ENCODE data around the gene CCDC154. TPM values are rescaled to one million over a fixed set of nuclear protein-coding genes. Genes with fewer than 3 reads are reported as not detected.

Gene CCDC154
- polyA plus RNA-seq, 1 donor (not counting 4 experiments of a cell fraction or from before 2014, with no cell fraction given), result 0.46 TPM

DNA sequence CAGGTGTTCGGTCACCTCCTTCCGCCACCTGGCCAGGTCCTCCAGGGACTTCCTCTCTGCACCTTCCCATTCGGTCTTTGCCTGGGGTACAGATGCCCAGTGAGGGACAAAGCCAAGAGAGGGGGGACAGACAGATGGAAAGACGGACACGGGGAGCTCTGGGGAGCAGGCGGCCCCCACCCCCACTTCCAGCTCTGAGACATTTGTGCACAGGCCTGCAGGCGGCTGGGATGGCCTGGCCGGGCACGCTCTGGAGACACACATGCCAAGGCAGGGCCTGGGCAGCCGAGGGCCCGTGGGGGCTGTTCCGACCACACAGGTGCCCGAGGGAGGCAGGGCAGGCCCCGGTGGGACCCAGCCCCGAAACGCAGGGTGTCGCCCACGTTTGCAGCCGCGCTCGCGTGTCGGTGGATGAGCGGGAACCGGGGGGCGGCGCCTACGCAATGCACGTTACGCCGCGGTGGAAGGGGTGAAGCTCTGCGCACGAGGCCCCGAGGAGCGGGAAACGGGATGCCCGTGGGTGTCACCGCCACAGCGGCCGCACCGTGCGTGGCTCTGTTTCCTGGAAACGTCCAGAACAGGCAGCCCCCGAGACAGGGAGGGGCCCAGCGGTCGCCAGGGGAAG, 7.5 kb downstream of the CCDC154 start:
- FAIRE-seq (no peak), DNase-seq (ENCODE audit: low read depth, low spot score) (no peak)
- Histone ChIP-seq H3K36me3 (ENCODE audit: control insufficient read depth in 2 of 2, extremely low read depth in 1 of 2, insufficient read depth in 2 of 2, low read length in 2 of 2) (no peaks in the 10 kb centered on the region), H3K4me1 (ENCODE audit: control insufficient read depth, extremely low read depth, insufficient read depth, low read length) (no peaks in the 10 kb centered on the region), H3K27me3 (ENCODE audit: control insufficient read depth, extremely low read depth, insufficient read depth, low read length) (no peaks in the 10 kb centered on the region), H3K9me1 (ENCODE audit: control insufficient read depth, extremely low read depth, insufficient read depth, low read length) (no peaks in the 10 kb centered on the region), H2AFZ (ENCODE audit: control insufficient read depth, low read length) (no peak overlapping the region), H3K9ac (ENCODE audit: control insufficient read depth, extremely low read depth, insufficient read depth, low read length) (no peak overlapping the region), H3K4me2 (ENCODE audit: control insufficient read depth, extremely low read depth, insufficient read depth, low read depth, low read length) (no peak overlapping the region), H3K79me2 (ENCODE audit: control insufficient read depth, insufficient read depth, low read length) (no peaks in the 10 kb centered on the region), H3K9me3 (ENCODE audit: control insufficient read depth, low read depth, low read length) (no peaks in the 10 kb centered on the region), H4K20me1 (ENCODE audit: control insufficient read depth, extremely low read depth, insufficient read depth, low read length) (no peaks in the 10 kb centered on the region), H3K4me3 (ENCODE audit: control insufficient read depth in 2 of 3, extremely low read depth in 1 of 3, insufficient read depth in 2 of 3, low read depth in 1 of 3, low read length in 3 of 3) (no peak overlapping the region), H3K27ac (ENCODE audit: control insufficient read depth, insufficient read depth, low read length) (no peak overlapping the region)
- dilution Hi-C loops (cut with MboI; ENCODE audit: extremely low pct_ligation_motif_present, low sequenced_read_pairs), result no loop called here
- TF ChIP-seq EZH2 (IDR thresholded peaks at IDR 0.05; ENCODE audit: low read length) (no peak), CTCF (optimal IDR thresholded peaks at IDR 0.05 in 1 of 3, IDR thresholded peaks at IDR 0.05 in 1 of 3, conservative IDR thresholded peaks at IDR 0.05 in 1 of 3; ENCODE audit: extremely low read depth in 1 of 3, insufficient read depth in 2 of 3, low read length in 3 of 3) (no peak)

- Histone ChIP-seq H3K4me2 (ENCODE audit: control insufficient read depth, extremely low read depth, insufficient read depth, low read depth, low read length) (no peak overlapping the region), H3K36me3 (ENCODE audit: control insufficient read depth in 2 of 2, extremely low read depth in 1 of 2, insufficient read depth in 2 of 2, low read length in 2 of 2) (no peaks in the 10 kb centered on the region), H4K20me1 (ENCODE audit: control insufficient read depth, extremely low read depth, insufficient read depth, low read length) (no peaks in the 10 kb centered on the region), H3K27me3 (ENCODE audit: control insufficient read depth, extremely low read depth, insufficient read depth, low read length) (no peaks in the 10 kb centered on the region), H3K4me3 (ENCODE audit: control insufficient read depth in 2 of 3, extremely low read depth in 1 of 3, insufficient read depth in 2 of 3, low read depth in 1 of 3, low read length in 3 of 3) (no peak overlapping the region), H3K9ac (ENCODE audit: control insufficient read depth, extremely low read depth, insufficient read depth, low read length) (no peak overlapping the region), H2AFZ (ENCODE audit: control insufficient read depth, low read length) (no peak overlapping the region), H3K9me1 (ENCODE audit: control insufficient read depth, extremely low read depth, insufficient read depth, low read length) (no peaks in the 10 kb centered on the region), H3K27ac (ENCODE audit: control insufficient read depth, insufficient read depth, low read length) (no peak overlapping the region), H3K9me3 (ENCODE audit: control insufficient read depth, low read depth, low read length) (no peaks in the 10 kb centered on the region), H3K4me1 (ENCODE audit: control insufficient read depth, extremely low read depth, insufficient read depth, low read length) (no peaks in the 10 kb centered on the region), H3K79me2 (ENCODE audit: control insufficient read depth, insufficient read depth, low read length) (no peaks in the 10 kb centered on the region)
- FAIRE-seq, result no peak
- TF ChIP-seq EZH2 (IDR thresholded peaks at IDR 0.05; ENCODE audit: low read length) (no peak), CTCF (optimal IDR thresholded peaks at IDR 0.05 in 1 of 3, IDR thresholded peaks at IDR 0.05 in 1 of 3, conservative IDR thresholded peaks at IDR 0.05 in 1 of 3; ENCODE audit: extremely low read depth in 1 of 3, insufficient read depth in 2 of 3, low read length in 3 of 3) (no peak)
- dilution Hi-C loops (cut with MboI; ENCODE audit: extremely low pct_ligation_motif_present, low sequenced_read_pairs), result no loop called here
- DNase-seq (ENCODE audit: low read depth, low spot score), result no peak
These were observed 8.2 kb downstream of the CCDC154 start for GRCh38 chr16:1435921-1436697.
